HepG2 (cell line): ENCODE data around the gene PNPLA2. TPM values are rescaled to one million over a fixed set of nuclear protein-coding genes. Genes with fewer than 3 reads are reported as not detected.

ENCODE experiments used
- ATAC-seq: fragments of 200-7000 bp; cut with Tn5 transposase; 3 replicates; pipeline ENCODE4 v1.9.1; 2020; ENCODE audit warnings: mild to moderate bottlenecking, moderate library complexity
- BruUV-seq: library from RNA; stranded (reverse); fragments of 400-500 nt; replicated peaks from 2 replicates; lab custom pipeline; 2021; lab: Mats Ljungman, UMichigan
- CTCF ChIA-PET: fragments of 300-600 bp; formaldehyde crosslinking; extraction: SDS; loops from one replicate; lab custom pipeline; 2021; ENCODE audit warnings: low total read pairs, inconsistent platforms, low intra/inter-chr PET ratio; lab: Yijun Ruan, JAX
- POLR2A ChIA-PET: fragments of 350-600 bp; sonication (Branson Sonifier 250); formaldehyde crosslinking; loops from one replicate; lab custom pipeline; 2020; ENCODE audit warnings: antibody characterized with exemption, inconsistent platforms; lab: Yijun Ruan, JAX
- DNase-seq: peaks from one replicate; pipeline ENCODE4 v3.0.0-alpha.2; 2015; ENCODE audit warnings: low spot score
- FAIRE-seq: peaks from 3 replicates; lab custom pipeline; 2011; peaks lifted over from hg19 to GRCh38; lab: Jason Lieb, UNC
- H2AFZ ChIP-seq: one replicate; pipeline ENCODE4 v1.6.1; 2011; ENCODE audit warnings: low read length, inconsistent platforms
- H3K27ac ChIP-seq: fragments of 300-600 bp; 3 replicates; pipeline ENCODE4 v1.8.0; 2011; ENCODE audit warnings: mixed run types, mild to moderate bottlenecking, mixed read lengths, low read length, inconsistent platforms; ENCODE audit not compliant: insufficient read depth; ENCODE audit errors: extremely low read length
- H3K27me3 ChIP-seq, 2 experiments: fragments of 200-600 bp in 1 of 2; 2 replicates in 1 of 2; 3 replicates in 1 of 2; pipeline versions ENCODE4 v1.6.0 to v1.8.0; 2011; ENCODE audit warnings: low read length in 2 of 2, mild to moderate bottlenecking in 2 of 2, moderate library complexity in 2 of 2, inconsistent platforms in 1 of 2; ENCODE audit not compliant: insufficient read depth in 2 of 2, control insufficient read depth in 1 of 2
- H3K36me3 ChIP-seq, 2 experiments: fragments of 200-600 bp in 1 of 2; replicated peaks in 1 of 2; 2 replicates in 1 of 2; 3 replicates in 1 of 2; pipeline versions ENCODE4 v1.5.1 to v1.8.0; 2011; ENCODE audit warnings: low read length in 2 of 2, inconsistent platforms in 1 of 2; ENCODE audit not compliant: insufficient read depth in 2 of 2, control insufficient read depth in 1 of 2
- H3K4me1 ChIP-seq: 2 replicates; pipeline ENCODE4 v1.5.1; 2012; ENCODE audit warnings: low read length, inconsistent platforms; ENCODE audit not compliant: insufficient read depth
- H3K4me2 ChIP-seq: 2 replicates; pipeline ENCODE4 v1.6.0; 2011; ENCODE audit warnings: low read depth, low read length, inconsistent platforms
- H3K4me3 ChIP-seq, 3 experiments: fragments of 200-600 bp in 1 of 3; sonication (generic), shearing (Covaris generic) in 1 of 3; replicated peaks in 1 of 3; 2 replicates each; pipeline ENCODE4 v1.5.1; 2011 to 2016; ENCODE audit warnings: low read length in 3 of 3, inconsistent platforms in 2 of 3, low read depth in 2 of 3, mild to moderate bottlenecking in 2 of 3, control low read depth in 1 of 3, mixed read lengths in 1 of 3; ENCODE audit not compliant: insufficient read depth in 1 of 3
- H3K79me2 ChIP-seq: one replicate; pipeline ENCODE4 v1.6.1; 2011; ENCODE audit warnings: low read length, inconsistent platforms; ENCODE audit not compliant: insufficient read depth
- H3K9ac ChIP-seq: 2 replicates; pipeline ENCODE4 v1.6.0; 2011; ENCODE audit warnings: mild to moderate bottlenecking, low read depth, low read length, inconsistent platforms; ENCODE audit not compliant: insufficient read depth
- H3K9me3 ChIP-seq: 2 replicates; pipeline ENCODE4 v1.5.1; 2012; ENCODE audit warnings: mild to moderate bottlenecking, low read length
- H4K20me1 ChIP-seq: 2 replicates; pipeline ENCODE4 v1.6.0; 2011; ENCODE audit warnings: inconsistent platforms, mild to moderate bottlenecking, low read length, moderate library complexity; ENCODE audit not compliant: insufficient read depth
- AGO1 ChIP-seq: fragments of 200-400 bp; formaldehyde crosslinking; IDR thresholded peaks from 2 replicates; pipeline ENCODE4 v1.6.1; 2017; ENCODE audit warnings: mild to moderate bottlenecking, low read depth, low read length, moderate library complexity; ENCODE audit not compliant: poor library complexity, severe bottlenecking
- AGO2 ChIP-seq: fragments of 200-400 bp; formaldehyde crosslinking; optimal IDR thresholded peaks from 2 replicates; pipeline ENCODE3; 2017; ENCODE audit warnings: mild to moderate bottlenecking, low read depth, low read length, moderate library complexity
- AKAP8 ChIP-seq: sonication (generic); formaldehyde crosslinking; IDR thresholded peaks from 2 replicates; pipeline ENCODE4 v1.5.1; 2020; ENCODE audit warnings: mild to moderate bottlenecking, missing genetic modification reagents
- PCBP1 ChIP-seq: fragments of 200-400 bp; formaldehyde crosslinking; IDR thresholded peaks from 2 replicates; pipeline ENCODE4 v1.6.1; 2017; ENCODE audit warnings: mild to moderate bottlenecking, low read depth, low read length, borderline replicate concordance
- POLR2A ChIP-seq, 2 experiments: IDR thresholded peaks; 2 replicates each; pipeline ENCODE4 v1.6.1; 2011; ENCODE audit warnings: low read depth in 2 of 2, low read length in 2 of 2, mild to moderate bottlenecking in 1 of 2, moderate library complexity in 1 of 2; ENCODE audit not compliant: insufficient read depth in 1 of 2
- TAF1 ChIP-seq: sonication (generic); formaldehyde crosslinking; IDR thresholded peaks from 2 replicates; pipeline ENCODE4 v1.4.0; 2020; ENCODE audit warnings: missing genetic modification reagents
- ZBTB38 ChIP-seq: sonication (generic); formaldehyde crosslinking; IDR thresholded peaks from 2 replicates; pipeline ENCODE4 v1.5.1; 2020; ENCODE audit warnings: mild to moderate bottlenecking, missing genetic modification reagents
- ZFYVE20 ChIP-seq: sonication (generic); formaldehyde crosslinking; IDR thresholded peaks from 2 replicates; pipeline ENCODE4 v1.8.0; 2023; ENCODE audit warnings: low read depth, mild to moderate bottlenecking, moderate library complexity, missing genetic modification reagents, borderline replicate concordance
- WGBS: methylation state at CpG from one replicate; pipeline ENCODE4 v1.1.6; 2017; ENCODE audit warnings: low lambda C conversion rate; 5-methylcytosine and 5-hydroxymethylcytosine counted together
- in situ Hi-C: cut with HindIII; loops from 2 replicates; pipeline ENCODE4 v1.10.0; 2017; ENCODE audit warnings: low pct_unique_long_range_greater_than_20kb; ENCODE audit not compliant: extremely low pct_ligation_motif_present
- intact Hi-C: fragments of 100-400 bp; cut with micrococcal nuclease; formaldehyde crosslinking; loops from one replicate; pipeline ENCODE4 v1.10.0; 2022; ENCODE audit not compliant: unreplicated experiment
- polyA plus RNA-seq, 8 experiments: library from polyadenylated mRNA; depleted of rRNA in 3 of 8; stranded (reverse) in 7 of 8; unstranded in 1 of 8; fragments of >200 nt; fragmentation: Illumina TruSeq in 4 of 8; extraction: Trizol in 4 of 8; gene quantifications; 2 replicates each; pipeline versions ENCODE4 v1.2.1 to v1.2.3, GENCODE V29; 2011 to 2016; ENCODE audit warnings: low read depth in 4 of 8, missing spikeins in 1 of 8, mixed read lengths in 1 of 8; ENCODE audit not compliant: insufficient read depth in 1 of 8
- total RNA-seq, 5 experiments: library from RNA; depleted of rRNA; stranded (reverse); fragments of >200 nt; fragmentation: Illumina TruSeq; extraction: Trizol; gene quantifications; 2 replicates each; pipeline ENCODE4 v1.2.3, GENCODE V29; 2016; ENCODE audit warnings: low read depth in 1 of 5
- TF ChIP-seq, protein P1 (sequence below): sonication (generic); formaldehyde crosslinking; IDR thresholded peaks from 2 replicates; pipeline ENCODE4 v1.4.0; 2020; ENCODE audit warnings: missing genetic modification reagents

The PNPLA2 gene
- total and polyA plus RNA-seq, 2 of the 13 experiments (the other 11 are each of a cell fraction or from before 2014, with no cell fraction given) = 10.5 to 43.2 TPM

DNA sequence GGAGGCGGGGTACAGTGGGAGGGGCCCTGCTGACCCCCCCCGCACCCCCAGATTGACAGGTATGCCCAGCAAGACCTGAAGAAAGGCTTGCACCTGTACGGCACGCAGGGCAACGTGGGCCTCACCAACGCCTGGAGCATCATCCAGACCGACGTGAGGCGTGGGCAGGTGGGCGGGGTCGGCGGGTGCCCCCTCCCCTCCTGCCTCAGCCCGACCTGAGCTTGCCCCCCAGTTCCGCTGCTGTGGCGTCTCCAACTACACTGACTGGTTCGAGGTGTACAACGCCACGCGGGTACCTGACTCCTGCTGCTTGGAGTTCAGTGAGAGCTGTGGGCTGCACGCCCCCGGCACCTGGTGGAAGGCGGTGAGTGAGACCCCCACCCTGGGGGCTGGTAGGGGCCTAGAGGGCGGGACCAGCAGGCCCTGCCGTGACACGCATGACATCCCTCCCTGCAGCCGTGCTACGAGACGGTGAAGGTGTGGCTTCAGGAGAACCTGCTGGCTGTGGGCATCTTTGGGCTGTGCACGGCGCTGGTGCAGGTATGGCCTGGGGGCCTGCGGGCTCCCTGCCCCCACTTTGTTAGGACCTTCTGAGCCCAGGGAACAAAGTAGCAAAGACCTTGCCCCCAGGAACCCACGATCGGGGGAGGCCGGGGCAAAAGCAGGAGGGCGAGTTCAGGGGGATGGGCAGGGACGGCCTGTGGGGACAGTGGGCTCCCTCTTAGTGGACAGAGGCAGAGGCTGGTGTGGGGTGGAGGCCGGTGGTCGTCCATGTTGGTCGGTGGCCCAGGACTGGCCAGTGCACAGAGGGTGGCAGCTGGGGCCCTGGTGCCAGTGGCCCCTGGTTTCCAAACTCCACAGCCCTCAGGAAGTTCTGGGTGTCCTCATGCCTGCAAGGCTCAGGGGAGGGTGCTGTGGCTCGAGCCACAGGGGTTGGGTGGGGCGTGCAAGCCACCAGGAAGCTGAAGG lies 47.0 kb downstream of the PNPLA2 start:
- no peak overlapping the region for H3K9ac ChIP-seq
- ATAC-seq (no peak), FAIRE-seq (no peak), DNase-seq (no peak)
- no peak overlapping the region for H3K27ac ChIP-seq
- H3K36me3 ChIP-seq = peaks cover 3 to 6% of the 10 kb centered on the region in 2 experiments; a peak in 2 of 5 replicates
- in situ Hi-C loops = no loop called here
- whole genome bisulfite sequencing = 89% methylated on average over 24 of the region's 41 CpGs
- H3K4me3 ChIP-seq = no peak overlapping the region
- no peaks in the 10 kb centered on the region for H3K79me2 ChIP-seq
- ChIA-PET POLR2A (interaction anchor here (1.0 kb wide), 1 partner anchor 624 kb away, joined by 3 read pairs; no protein-coding TSS in a partner anchor), CTCF (no interaction called here)
- H2AFZ ChIP-seq = no peak overlapping the region
- no peaks in the 10 kb centered on the region for H3K9me3 ChIP-seq
- H3K27me3 ChIP-seq = no peaks in the 10 kb centered on the region
- intact Hi-C loops = no loop called here
- H3K4me2 ChIP-seq = no peak overlapping the region
- peak; percentile 78; the same call in 1 of the 2 replicates for TF ChIP-seq AKAP8 (CRISPR knock-in tag)
- no peak for TF ChIP-seq ZFYVE20 (CRISPR knock-in tag)
- TF ChIP-seq POLR2A (IDR thresholded peaks at IDR 0.05; ENCODE audit: insufficient read depth in 1 of 2, low read depth in 2 of 2, low read length in 2 of 2) = 0 out of 4 replicates have a peak, but pooled peaks of 1 of the 2 experiments have one; percentile 36
- TF ChIP-seq AGO1 = peak; percentile 49
- TF ChIP-seq, protein P1, sequence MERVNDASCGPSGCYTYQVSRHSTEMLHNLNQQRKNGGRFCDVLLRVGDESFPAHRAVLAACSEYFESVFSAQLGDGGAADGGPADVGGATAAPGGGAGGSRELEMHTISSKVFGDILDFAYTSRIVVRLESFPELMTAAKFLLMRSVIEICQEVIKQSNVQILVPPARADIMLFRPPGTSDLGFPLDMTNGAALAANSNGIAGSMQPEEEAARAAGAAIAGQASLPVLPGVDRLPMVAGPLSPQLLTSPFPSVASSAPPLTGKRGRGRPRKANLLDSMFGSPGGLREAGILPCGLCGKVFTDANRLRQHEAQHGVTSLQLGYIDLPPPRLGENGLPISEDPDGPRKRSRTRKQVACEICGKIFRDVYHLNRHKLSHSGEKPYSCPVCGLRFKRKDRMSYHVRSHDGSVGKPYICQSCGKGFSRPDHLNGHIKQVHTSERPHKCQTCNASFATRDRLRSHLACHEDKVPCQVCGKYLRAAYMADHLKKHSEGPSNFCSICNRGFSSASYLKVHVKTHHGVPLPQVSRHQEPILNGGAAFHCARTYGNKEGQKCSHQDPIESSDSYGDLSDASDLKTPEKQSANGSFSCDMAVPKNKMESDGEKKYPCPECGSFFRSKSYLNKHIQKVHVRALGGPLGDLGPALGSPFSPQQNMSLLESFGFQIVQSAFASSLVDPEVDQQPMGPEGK (CRISPR knock-in tag) = peak; percentile 48; the same call in 1 of the 2 replicates
- no peak for TF ChIP-seq TAF1 (CRISPR knock-in tag)
- peak; percentile 17; the same call in 1 of the 2 replicates for TF ChIP-seq ZBTB38 (CRISPR knock-in tag)
- TF ChIP-seq PCBP1 = no peak
- peak; percentile 88 for TF ChIP-seq AGO2
- no TSS peak for BruUV-seq
- no peaks in the 10 kb centered on the region for H4K20me1 ChIP-seq
- 0 out of 2 replicates have a peak, but pooled peaks cover 8% of the 10 kb centered on the region for H3K4me1 ChIP-seq
